ENCODE data around the gene CYB5R3. TPM values are rescaled to one million over a fixed set of nuclear protein-coding genes. Genes with fewer than 3 reads are reported as not detected.
"Not testable (repeated sequence)": the region's sequence is repeated elsewhere in the genome, so short reads cannot be mapped to it uniquely, and the experiment has no call there.

CYB5R3 gene
- total RNA-seq, 4 donors from 2014 or later = 127 to 268 (median 155) TPM

DNA sequence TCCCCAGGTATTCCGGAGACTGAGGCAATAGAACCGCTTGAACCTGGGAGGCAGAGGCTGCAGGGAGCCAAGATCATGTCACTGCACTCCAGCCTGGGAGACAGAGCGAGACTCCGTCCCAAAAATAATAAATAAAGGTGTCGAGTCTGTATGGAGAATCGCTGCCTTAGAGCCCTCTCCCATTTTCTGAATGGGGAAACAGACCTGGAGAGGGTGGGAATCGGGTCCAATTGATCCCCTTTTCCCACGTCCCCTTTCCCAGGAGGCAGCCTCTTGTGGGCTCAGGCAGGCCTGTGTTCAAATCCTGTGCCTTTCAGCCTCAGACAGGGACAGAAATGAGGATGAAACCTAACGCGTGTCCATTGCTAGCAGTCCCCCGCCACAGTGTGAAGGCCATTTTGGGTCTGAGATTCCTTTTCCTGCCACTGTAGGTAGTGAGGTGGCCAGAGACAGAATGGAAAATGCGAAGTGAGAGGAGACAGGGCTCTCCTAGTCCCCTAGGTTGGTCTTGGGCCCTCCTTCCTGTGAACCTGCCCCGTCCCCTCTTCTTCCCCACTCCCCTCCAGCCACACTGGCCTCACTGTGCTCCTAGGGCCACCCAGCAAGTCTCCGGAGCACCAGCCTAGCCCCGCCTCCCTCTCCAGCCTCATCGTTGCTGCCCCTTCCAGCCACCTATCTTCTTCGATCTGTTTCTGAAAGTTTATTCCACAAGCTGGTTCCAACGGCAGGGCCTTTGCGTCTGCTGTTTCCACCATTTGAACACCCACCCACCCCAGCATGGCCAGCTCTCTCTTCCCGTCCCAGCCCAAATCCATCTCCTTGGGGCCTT, 31.8 kb downstream of the CYB5R3 start:
- H3K4me3 ChIP-seq = no peak overlapping the region
- peaks cover 0 to 25% of the 10 kb centered on the region in 2 donors for H3K36me3 ChIP-seq
- ATAC-seq = no peak
- no peaks in the 10 kb centered on the region for H3K27me3 ChIP-seq
- 45 to 49% methylated on average over 13 to 16 of the region's 20 CpGs for WGBS, 2 donors (ENCODE audit: low coverage in 1 of 2)
- no peaks in the 10 kb centered on the region for H3K9me3 ChIP-seq
- peaks cover 0 to 63% (median 25%) of the 10 kb centered on the region in 3 donors for H3K4me1 ChIP-seq
- peak overlapping the region in 3 of 4 donors; percentile 71 to 96 (median 87) for H3K27ac ChIP-seq
- TF ChIP-seq CTCF (IDR thresholded peaks at IDR 0.05) (no peak), POLR2AphosphoS5 (IDR thresholded peaks at IDR 0.05) (no peak), EP300 (IDR thresholded peaks at IDR 0.05) (no peak), POLR2A (IDR thresholded peaks at IDR 0.05) (no peak)

- peaks cover 0 to 63% (median 26%) of the 10 kb centered on the region in 3 donors for H3K4me1 ChIP-seq
- ATAC-seq = peak; percentile 4
- WGBS, 2 donors (ENCODE audit: low coverage in 1 of 2) = 10% methylated on average over 6 of the region's 13 CpGs; no CpG with 5 or more reads in 1 of the 2 donors
Observed at GRCh38 chr22:42615860-42616175, 33.4 kb downstream of the CYB5R3 start.

DNA sequence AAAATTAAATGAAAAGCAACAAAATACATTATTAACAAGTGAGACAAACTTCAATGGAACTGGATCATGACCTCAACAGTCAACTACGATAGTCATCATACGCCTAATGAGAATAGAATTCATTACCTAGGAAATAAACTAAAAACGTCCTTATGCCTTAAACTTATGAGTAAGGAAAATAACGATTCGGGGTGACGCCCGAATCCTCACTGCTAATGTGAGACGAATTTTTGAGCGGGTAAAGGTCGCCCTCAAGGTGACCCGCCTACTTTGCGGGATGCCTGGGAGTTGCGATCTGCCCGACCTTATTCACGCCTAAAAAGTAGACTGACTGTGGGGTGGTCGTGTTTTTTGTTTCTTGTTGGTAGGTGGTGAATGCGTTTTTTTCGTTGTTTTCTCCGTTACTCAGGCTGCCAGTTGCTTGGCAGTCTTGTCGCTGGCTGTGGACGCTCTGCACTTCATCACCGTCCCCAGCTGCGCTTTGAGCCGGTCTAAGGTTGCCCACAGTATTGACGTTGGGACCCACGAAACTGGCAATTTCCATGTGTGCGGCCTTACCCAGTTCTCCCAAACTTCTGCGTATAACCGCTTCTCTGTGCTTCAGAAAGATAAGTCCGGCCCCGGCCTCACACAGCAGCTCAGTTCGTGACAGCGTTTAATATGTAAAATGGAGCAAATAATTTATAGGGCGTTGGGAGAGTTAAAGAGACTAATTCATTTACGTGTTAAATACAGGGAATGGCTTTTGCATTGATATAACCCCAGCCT, 33.9 kb downstream of the CYB5R3 start:
- no peaks in the 10 kb centered on the region for H3K27me3 ChIP-seq
- TF ChIP-seq POLR2AphosphoS5 (IDR thresholded peaks at IDR 0.05) (peak; percentile 100), EP300 (IDR thresholded peaks at IDR 0.05) (no peak), POLR2A (IDR thresholded peaks at IDR 0.05) (peak; percentile 99 to 100), CTCF (IDR thresholded peaks at IDR 0.05) (peak in 1 of 4 experiments; percentile 18)
- H3K27ac ChIP-seq = peak overlapping the region; percentile 87 to 96 (median 94)
- ATAC-seq = peak; percentile 86
- 0% methylated on average over 17 to 34 of the region's 35 CpGs for WGBS, 2 donors (ENCODE audit: low coverage in 1 of 2)
- H3K4me1 ChIP-seq = peaks cover 0 to 64% (median 30%) of the 10 kb centered on the region in 3 donors
- H3K9me3 ChIP-seq = no peaks in the 10 kb centered on the region
- H3K4me3 ChIP-seq = peak overlapping the region; percentile 55 to 72
- H3K36me3 ChIP-seq = peaks cover 0 to 23% of the 10 kb centered on the region in 2 donors

More at GRCh38 chr22:42615860-42616175, 33.4 kb downstream of the CYB5R3 start:
- H3K9me3 ChIP-seq, H3K27me3 ChIP-seq: not testable (repeated sequence)
- peaks cover 0 to 29% of the 10 kb centered on the region in 2 donors for H3K36me3 ChIP-seq
- H3K4me3 ChIP-seq = peak overlapping the region; percentile 13 to 72
- H3K27ac ChIP-seq = peak overlapping the region; percentile 87 to 96 (median 94)

DNA sequence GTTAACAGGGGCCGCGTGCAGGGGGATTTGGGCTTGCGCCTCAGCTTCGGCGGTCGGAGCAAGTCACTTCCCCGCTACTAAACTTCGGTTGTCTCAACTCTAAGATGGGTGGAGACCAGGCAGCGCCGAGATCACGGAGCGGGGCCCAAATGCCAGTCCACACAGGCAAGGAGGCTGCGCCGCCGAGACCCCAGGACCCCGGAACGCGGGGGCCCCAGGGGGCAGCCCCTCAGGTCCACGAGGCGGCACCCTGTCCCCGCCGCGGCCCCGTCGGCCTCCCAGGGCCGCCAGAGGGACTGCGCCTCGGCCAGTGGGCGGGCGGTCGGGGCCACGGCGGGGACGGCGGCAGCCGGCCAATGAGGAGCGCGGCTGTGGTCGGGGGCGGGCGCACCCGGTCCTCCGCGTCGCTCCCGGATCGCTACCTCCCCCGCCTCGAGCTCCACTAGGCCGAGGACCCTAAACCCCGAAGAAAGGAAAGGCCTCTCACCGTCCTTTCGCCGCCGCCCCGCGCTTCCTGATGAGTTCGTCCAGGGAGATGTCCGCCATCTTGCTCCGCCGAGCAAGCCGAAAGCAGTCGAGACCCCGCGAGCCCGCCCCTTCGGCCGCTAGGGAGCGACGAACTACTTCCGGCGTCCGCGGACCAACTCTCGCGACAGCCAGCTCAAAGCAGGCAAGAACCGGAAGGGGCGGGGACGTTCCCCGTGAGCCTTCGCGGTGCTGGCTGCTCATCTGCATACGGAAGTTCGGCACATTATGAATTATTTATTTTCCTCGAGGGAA, 34.7 kb downstream of the CYB5R3 start, which contains the start of gene POLDIP3:
Gene POLDIP3, minus strand, starts transcription at position 572 of the 780 bp plus-strand sequence. Its CDS starts 26 bp downstream, at position 546.
- no peaks in the 10 kb centered on the region for H3K27me3 ChIP-seq
- no peaks in the 10 kb centered on the region for H3K9me3 ChIP-seq
- H3K4me3 ChIP-seq = peak within 1 kb of the TSS; percentile 55 to 72
- ATAC-seq = peak; percentile 88
- WGBS, 2 donors (ENCODE audit: low coverage in 1 of 2) = 0% methylated on average over 10 to 21 of the region's 85 CpGs
- H3K36me3 ChIP-seq = peaks cover 0 to 15% of the 10 kb centered on the region in 2 donors
- TF ChIP-seq EP300 (IDR thresholded peaks at IDR 0.05) (no peak), CTCF (IDR thresholded peaks at IDR 0.05) (peak in 3 of 4 experiments; percentile 12 to 52 (median 33)), POLR2A (IDR thresholded peaks at IDR 0.05) (peak; percentile 78 to 86)
- H3K27ac ChIP-seq = peak within 1 kb of the TSS; percentile 87 to 96 (median 94)
- H3K4me1 ChIP-seq = peaks cover 0 to 71% (median 33%) of the 10 kb centered on the region in 3 donors

Data from gastroesophageal sphincter (tissue), 4 donors.